WTC11 (cell line): ENCODE results near the gene CLCF1.

ENCODE experiments used
- CBFB ChIP-seq: sonication (generic); formaldehyde crosslinking; IDR thresholded peaks from 2 replicates; pipeline ENCODE4 v1.8.1; 2022; ENCODE audit warnings: mild to moderate bottlenecking, low read depth, missing genetic modification reagents
- CREB1 ChIP-seq: sonication (generic); formaldehyde crosslinking; IDR thresholded peaks from 2 replicates; pipeline ENCODE4 v1.8.0; 2023; ENCODE audit warnings: mild to moderate bottlenecking, missing genetic modification reagents
- E2F4 ChIP-seq: sonication (generic); formaldehyde crosslinking; IDR thresholded peaks from 2 replicates; pipeline ENCODE4 v1.8.1; 2022; ENCODE audit warnings: low read depth, mild to moderate bottlenecking, moderate library complexity, missing genetic modification reagents, borderline replicate concordance
- MXD4 ChIP-seq: fragments of 250-450 bp; sonication (Bioruptor Pico); IDR thresholded peaks from 2 replicates; pipeline ENCODE4 v1.8.0; 2021; ENCODE audit warnings: mild to moderate bottlenecking, moderate library complexity, borderline replicate concordance
- NFE2L1 ChIP-seq: sonication (generic); formaldehyde crosslinking; IDR thresholded peaks from 2 replicates; pipeline ENCODE4 v1.8.1; 2023; ENCODE audit warnings: missing genetic modification reagents
- SMAD3 ChIP-seq: sonication (generic); formaldehyde crosslinking; IDR thresholded peaks from 2 replicates; pipeline ENCODE4 v1.8.0; 2022; ENCODE audit warnings: missing genetic modification reagents, mild to moderate bottlenecking, borderline replicate concordance
- TEAD4 ChIP-seq: sonication (generic); formaldehyde crosslinking; IDR thresholded peaks from 2 replicates; pipeline ENCODE4 v1.8.0; 2022; ENCODE audit warnings: mild to moderate bottlenecking, missing genetic modification reagents
- USF2 ChIP-seq: sonication (generic); formaldehyde crosslinking; IDR thresholded peaks from 2 replicates; pipeline ENCODE4 v1.8.1; 2023; ENCODE audit warnings: mild to moderate bottlenecking, missing genetic modification reagents, moderate library complexity
- ZNF317 ChIP-seq: sonication (generic); formaldehyde crosslinking; IDR thresholded peaks from 2 replicates; pipeline ENCODE4 v1.8.1; 2023; ENCODE audit warnings: low read depth, mild to moderate bottlenecking, moderate library complexity, missing genetic modification reagents, borderline replicate concordance
- TF ChIP-seq, protein P1 (sequence below): fragments of 200-600 bp; IDR thresholded peaks from 2 replicates; pipeline ENCODE4 v1.8.0; 2022; ENCODE audit warnings: antibody characterized with exemption
- TF ChIP-seq, protein P2 (sequence below): sonication (generic); formaldehyde crosslinking; IDR thresholded peaks from 2 replicates; pipeline ENCODE4 v1.8.1; 2023; ENCODE audit warnings: mild to moderate bottlenecking, missing genetic modification reagents
- TF ChIP-seq, protein P3 (sequence below): sonication (generic); formaldehyde crosslinking; IDR thresholded peaks from 2 replicates; pipeline ENCODE4 v1.8.0; 2022; ENCODE audit warnings: mild to moderate bottlenecking, missing genetic modification reagents
- TF ChIP-seq, protein P4 (sequence below): sonication (generic); formaldehyde crosslinking; IDR thresholded peaks from 2 replicates; pipeline ENCODE4 v1.8.1; 2023; ENCODE audit warnings: mild to moderate bottlenecking, missing genetic modification reagents, borderline replicate concordance

GRCh38 chr11:67406969-67407687, 33.7 kb upstream of the CLCF1 start:
- TF ChIP-seq, protein P1, sequence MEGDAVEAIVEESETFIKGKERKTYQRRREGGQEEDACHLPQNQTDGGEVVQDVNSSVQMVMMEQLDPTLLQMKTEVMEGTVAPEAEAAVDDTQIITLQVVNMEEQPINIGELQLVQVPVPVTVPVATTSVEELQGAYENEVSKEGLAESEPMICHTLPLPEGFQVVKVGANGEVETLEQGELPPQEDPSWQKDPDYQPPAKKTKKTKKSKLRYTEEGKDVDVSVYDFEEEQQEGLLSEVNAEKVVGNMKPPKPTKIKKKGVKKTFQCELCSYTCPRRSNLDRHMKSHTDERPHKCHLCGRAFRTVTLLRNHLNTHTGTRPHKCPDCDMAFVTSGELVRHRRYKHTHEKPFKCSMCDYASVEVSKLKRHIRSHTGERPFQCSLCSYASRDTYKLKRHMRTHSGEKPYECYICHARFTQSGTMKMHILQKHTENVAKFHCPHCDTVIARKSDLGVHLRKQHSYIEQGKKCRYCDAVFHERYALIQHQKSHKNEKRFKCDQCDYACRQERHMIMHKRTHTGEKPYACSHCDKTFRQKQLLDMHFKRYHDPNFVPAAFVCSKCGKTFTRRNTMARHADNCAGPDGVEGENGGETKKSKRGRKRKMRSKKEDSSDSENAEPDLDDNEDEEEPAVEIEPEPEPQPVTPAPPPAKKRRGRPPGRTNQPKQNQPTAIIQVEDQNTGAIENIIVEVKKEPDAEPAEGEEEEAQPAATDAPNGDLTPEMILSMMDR: no peak
- TF ChIP-seq TEAD4 (CRISPR knock-in tag) (no peak), E2F4 (CRISPR knock-in tag) (no peak), ZNF317 (CRISPR knock-in tag) (no peak), MXD4 (CRISPR knock-in tag) (no peak), SMAD3 (no peak), CREB1 (CRISPR knock-in tag) (no peak), USF2 (CRISPR knock-in tag) (no peak), NFE2L1 (no peak), CBFB (CRISPR knock-in tag) (no peak)
- TF ChIP-seq, protein P2, sequence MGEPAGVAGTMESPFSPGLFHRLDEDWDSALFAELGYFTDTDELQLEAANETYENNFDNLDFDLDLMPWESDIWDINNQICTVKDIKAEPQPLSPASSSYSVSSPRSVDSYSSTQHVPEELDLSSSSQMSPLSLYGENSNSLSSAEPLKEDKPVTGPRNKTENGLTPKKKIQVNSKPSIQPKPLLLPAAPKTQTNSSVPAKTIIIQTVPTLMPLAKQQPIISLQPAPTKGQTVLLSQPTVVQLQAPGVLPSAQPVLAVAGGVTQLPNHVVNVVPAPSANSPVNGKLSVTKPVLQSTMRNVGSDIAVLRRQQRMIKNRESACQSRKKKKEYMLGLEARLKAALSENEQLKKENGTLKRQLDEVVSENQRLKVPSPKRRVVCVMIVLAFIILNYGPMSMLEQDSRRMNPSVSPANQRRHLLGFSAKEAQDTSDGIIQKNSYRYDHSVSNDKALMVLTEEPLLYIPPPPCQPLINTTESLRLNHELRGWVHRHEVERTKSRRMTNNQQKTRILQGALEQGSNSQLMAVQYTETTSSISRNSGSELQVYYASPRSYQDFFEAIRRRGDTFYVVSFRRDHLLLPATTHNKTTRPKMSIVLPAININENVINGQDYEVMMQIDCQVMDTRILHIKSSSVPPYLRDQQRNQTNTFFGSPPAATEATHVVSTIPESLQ (CRISPR knock-in tag): no peak
- TF ChIP-seq, protein P3, sequence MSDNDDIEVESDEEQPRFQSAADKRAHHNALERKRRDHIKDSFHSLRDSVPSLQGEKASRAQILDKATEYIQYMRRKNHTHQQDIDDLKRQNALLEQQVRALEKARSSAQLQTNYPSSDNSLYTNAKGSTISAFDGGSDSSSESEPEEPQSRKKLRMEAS (CRISPR knock-in tag): no peak
- TF ChIP-seq, protein P4, sequence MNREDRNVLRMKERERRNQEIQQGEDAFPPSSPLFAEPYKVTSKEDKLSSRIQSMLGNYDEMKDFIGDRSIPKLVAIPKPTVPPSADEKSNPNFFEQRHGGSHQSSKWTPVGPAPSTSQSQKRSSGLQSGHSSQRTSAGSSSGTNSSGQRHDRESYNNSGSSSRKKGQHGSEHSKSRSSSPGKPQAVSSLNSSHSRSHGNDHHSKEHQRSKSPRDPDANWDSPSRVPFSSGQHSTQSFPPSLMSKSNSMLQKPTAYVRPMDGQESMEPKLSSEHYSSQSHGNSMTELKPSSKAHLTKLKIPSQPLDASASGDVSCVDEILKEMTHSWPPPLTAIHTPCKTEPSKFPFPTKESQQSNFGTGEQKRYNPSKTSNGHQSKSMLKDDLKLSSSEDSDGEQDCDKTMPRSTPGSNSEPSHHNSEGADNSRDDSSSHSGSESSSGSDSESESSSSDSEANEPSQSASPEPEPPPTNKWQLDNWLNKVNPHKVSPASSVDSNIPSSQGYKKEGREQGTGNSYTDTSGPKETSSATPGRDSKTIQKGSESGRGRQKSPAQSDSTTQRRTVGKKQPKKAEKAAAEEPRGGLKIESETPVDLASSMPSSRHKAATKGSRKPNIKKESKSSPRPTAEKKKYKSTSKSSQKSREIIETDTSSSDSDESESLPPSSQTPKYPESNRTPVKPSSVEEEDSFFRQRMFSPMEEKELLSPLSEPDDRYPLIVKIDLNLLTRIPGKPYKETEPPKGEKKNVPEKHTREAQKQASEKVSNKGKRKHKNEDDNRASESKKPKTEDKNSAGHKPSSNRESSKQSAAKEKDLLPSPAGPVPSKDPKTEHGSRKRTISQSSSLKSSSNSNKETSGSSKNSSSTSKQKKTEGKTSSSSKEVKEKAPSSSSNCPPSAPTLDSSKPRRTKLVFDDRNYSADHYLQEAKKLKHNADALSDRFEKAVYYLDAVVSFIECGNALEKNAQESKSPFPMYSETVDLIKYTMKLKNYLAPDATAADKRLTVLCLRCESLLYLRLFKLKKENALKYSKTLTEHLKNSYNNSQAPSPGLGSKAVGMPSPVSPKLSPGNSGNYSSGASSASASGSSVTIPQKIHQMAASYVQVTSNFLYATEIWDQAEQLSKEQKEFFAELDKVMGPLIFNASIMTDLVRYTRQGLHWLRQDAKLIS: no peak
